Mesendoderm (in vitro differentiated cells): ENCODE results near the gene ARHGAP42.
A peak's percentile ranks its signal among the peaks of the same experiment; 100 is the strongest.

Source experiments
- DNase-seq: peaks from one replicate; pipeline ENCODE4 v3.0.0; 2013
- H2AK5ac ChIP-seq: 2 replicates; pipeline ENCODE4 v1.6.1; 2013; ENCODE audit warnings: low read length, inconsistent platforms
- H2BK120ac ChIP-seq: 2 replicates; pipeline ENCODE4 v1.6.1; 2013; ENCODE audit warnings: low read depth, mild to moderate bottlenecking, low read length, moderate library complexity, mixed read lengths
- H2BK15ac ChIP-seq: replicated peaks from 2 replicates; pipeline ENCODE4 v1.6.1; 2013; ENCODE audit warnings: low read depth, mild to moderate bottlenecking, moderate library complexity
- H2BK5ac ChIP-seq: 2 replicates; pipeline ENCODE4 v1.6.1; 2013; ENCODE audit warnings: low read length, inconsistent platforms
- H3K18ac ChIP-seq: 2 replicates; pipeline ENCODE4 v1.6.1; 2013; ENCODE audit warnings: mild to moderate bottlenecking, low read length, mixed read lengths
- H3K23ac ChIP-seq: one replicate; pipeline ENCODE4 v1.6.1; 2013; ENCODE audit warnings: low read length
- H3K27ac ChIP-seq: 2 replicates; pipeline ENCODE4 v1.5.1; 2013; ENCODE audit warnings: low read depth, mild to moderate bottlenecking, inconsistent platforms, low read length, moderate library complexity
- H3K27me3 ChIP-seq: 2 replicates; pipeline ENCODE4 v1.6.1; 2013; ENCODE audit warnings: low read length, control low read depth, mild to moderate bottlenecking, inconsistent platforms; ENCODE audit not compliant: insufficient read depth, poor library complexity
- H3K36me3 ChIP-seq: 2 replicates; pipeline ENCODE4 v1.6.1; 2013; ENCODE audit warnings: low read length, inconsistent platforms; ENCODE audit not compliant: control insufficient read depth, insufficient read depth
- H3K4ac ChIP-seq: one replicate; pipeline ENCODE4 v1.6.1; 2013; ENCODE audit warnings: low read depth, mild to moderate bottlenecking, low read length, moderate library complexity
- H3K4me1 ChIP-seq: 2 replicates; pipeline ENCODE4 v1.6.1; 2013; ENCODE audit warnings: low read depth, low read length, inconsistent platforms; ENCODE audit not compliant: control insufficient read depth
- H3K4me2 ChIP-seq: 2 replicates; pipeline ENCODE4 v1.6.1; 2013; ENCODE audit warnings: low read length
- H3K4me3 ChIP-seq: 2 replicates; pipeline ENCODE4 v1.5.1; 2013; ENCODE audit warnings: mild to moderate bottlenecking, low read length
- H3K56ac ChIP-seq: one replicate; pipeline ENCODE4 v1.6.1; 2013; ENCODE audit warnings: low read length
- H3K79me1 ChIP-seq: 2 replicates; pipeline ENCODE4 v1.6.1; 2013; ENCODE audit warnings: low read length, inconsistent platforms
- H3K79me2 ChIP-seq: 2 replicates; pipeline ENCODE4 v1.6.1; 2013; ENCODE audit warnings: mild to moderate bottlenecking, low read length; ENCODE audit not compliant: control insufficient read depth, insufficient read depth
- H3K9ac ChIP-seq: 2 replicates; pipeline ENCODE4 v1.6.1; 2013; ENCODE audit warnings: low read length, inconsistent platforms
- H4K5ac ChIP-seq: one replicate; pipeline ENCODE4 v1.6.1; 2013; ENCODE audit warnings: low read length
- H4K8ac ChIP-seq: one replicate; pipeline ENCODE4 v1.6.1; 2013; ENCODE audit warnings: low read depth, mild to moderate bottlenecking, control low read depth, low read length, moderate library complexity
- WGBS: extraction: QIAGEN DNeasy Blood & Tissue Kit; methylation state at CpG from one replicate; pipeline ENCODE4 v1.1.7; 2013; ENCODE audit warnings: low lambda C conversion rate, missing lambda C conversion rate; ENCODE audit not compliant: insufficient coverage; ENCODE audit errors: extremely low coverage; 5-methylcytosine and 5-hydroxymethylcytosine counted together

Gene ARHGAP42

DNA sequence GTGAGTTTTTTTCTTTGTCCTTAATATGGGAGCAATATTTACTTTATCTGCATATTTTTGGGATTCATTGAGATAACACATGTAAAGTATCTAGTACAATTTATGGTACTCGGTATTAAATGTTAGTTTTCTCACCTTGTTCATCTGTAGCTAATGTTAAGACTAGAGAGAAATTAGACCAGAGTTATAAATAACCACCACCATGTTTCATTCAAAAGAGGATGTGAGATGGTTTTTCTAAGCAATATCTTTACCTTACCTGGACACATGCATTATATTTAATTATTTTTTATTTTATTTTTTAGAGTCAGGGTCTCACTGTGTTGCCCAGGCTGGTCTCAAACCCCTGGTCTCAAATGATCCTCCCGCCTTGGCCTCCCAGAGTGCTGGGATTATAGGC, 18.4 kb downstream of the ARHGAP42 start:
- WGBS = no CpG with 5 or more reads among the region's 2 CpGs
- H3K4me3 ChIP-seq = no peak overlapping the region
- H4K5ac ChIP-seq = no peak overlapping the region
- peaks cover 9% of the 10 kb centered on the region for H3K79me1 ChIP-seq
- no peak overlapping the region for H3K23ac ChIP-seq
- no peak overlapping the region for H3K27ac ChIP-seq
- H2AK5ac ChIP-seq = no peak overlapping the region
- H3K56ac ChIP-seq = no peak overlapping the region
- DNase-seq = no peak
- H3K27me3 ChIP-seq = no peaks in the 10 kb centered on the region
- no peak overlapping the region for H3K4ac ChIP-seq
- H3K4me1 ChIP-seq = peaks cover 2% of the 10 kb centered on the region
- H4K8ac ChIP-seq = no peak overlapping the region
- no peak overlapping the region for H3K4me2 ChIP-seq
- no peak overlapping the region for H2BK5ac ChIP-seq
- no peak overlapping the region for H3K18ac ChIP-seq
- H2BK15ac ChIP-seq = no peak overlapping the region
- H3K9ac ChIP-seq = no peak overlapping the region
- H2BK120ac ChIP-seq = no peak overlapping the region
- H3K79me2 ChIP-seq = peaks cover 4% of the 10 kb centered on the region
- no peaks in the 10 kb centered on the region for H3K36me3 ChIP-seq

DNA sequence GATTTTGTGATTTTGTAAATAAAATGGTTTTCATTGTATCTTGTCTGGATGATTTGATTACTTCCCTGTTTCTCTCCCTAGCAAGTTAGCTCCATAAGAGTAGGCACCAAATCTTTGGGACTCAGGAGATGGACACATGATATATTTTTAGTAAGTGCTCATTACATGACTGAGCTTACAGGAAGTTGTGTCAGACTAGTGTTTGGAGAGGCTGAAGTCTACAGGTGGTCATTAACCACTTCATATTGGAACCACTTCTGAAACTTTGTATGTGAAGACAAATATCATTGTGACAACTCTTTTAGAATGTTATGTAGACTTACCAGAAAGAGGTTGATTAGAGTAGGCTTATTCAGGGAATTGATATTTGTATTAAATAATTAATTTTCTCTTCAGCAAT, 19.1 kb downstream of the ARHGAP42 start:
- Histone ChIP-seq H3K56ac (no peak overlapping the region), H3K4ac (no peak overlapping the region), H3K18ac (no peak overlapping the region), H3K23ac (no peak overlapping the region), H2BK5ac (no peak overlapping the region), H3K36me3 (no peaks in the 10 kb centered on the region), H2BK120ac (no peak overlapping the region), H4K5ac (no peak overlapping the region), H2BK15ac (no peak overlapping the region), H3K27me3 (no peaks in the 10 kb centered on the region), H3K4me3 (no peak overlapping the region), H3K4me2 (no peak overlapping the region), H3K27ac (no peak overlapping the region), H4K8ac (no peak overlapping the region), H3K79me1 (peaks cover 9% of the 10 kb centered on the region), H3K79me2 (peaks cover 3% of the 10 kb centered on the region), H3K4me1 (peaks cover 2% of the 10 kb centered on the region), H2AK5ac (no peak overlapping the region), H3K9ac (no peak overlapping the region)
- no peak for DNase-seq

DNA sequence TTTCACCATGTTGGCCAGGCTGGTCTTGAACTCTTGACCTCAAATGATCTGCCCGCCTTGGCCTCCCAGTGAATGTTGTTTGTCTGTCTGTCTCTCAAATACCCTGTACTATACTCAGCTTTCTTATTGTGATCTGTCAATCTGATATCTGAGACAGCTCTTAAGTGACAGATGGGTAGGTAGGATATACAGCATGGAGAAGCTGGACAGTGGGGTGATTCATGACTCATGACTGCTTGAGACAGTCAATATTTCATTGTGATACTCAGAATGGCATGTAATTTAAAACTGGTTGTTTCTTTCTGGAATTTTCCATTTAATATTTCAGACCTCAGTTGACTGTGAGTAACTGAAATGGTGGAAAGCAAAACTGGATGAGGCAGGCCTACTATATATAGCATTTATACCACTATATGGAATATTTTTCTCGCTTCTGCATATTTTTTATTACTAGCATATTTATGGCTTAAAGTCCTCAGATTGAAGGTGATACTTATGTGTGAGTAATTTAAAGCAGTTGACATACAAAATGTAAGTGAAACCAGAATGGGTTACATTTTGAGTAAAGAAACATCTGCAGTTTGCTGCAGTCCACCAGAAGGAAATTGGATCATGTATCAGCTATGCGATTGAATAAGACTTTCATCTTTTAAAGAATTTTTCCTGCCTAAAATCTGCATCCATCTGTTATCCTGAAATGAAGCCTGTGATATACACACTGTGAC, 22.3 kb downstream of the ARHGAP42 start:
- H4K8ac ChIP-seq = no peak overlapping the region
- no CpG with 5 or more reads among the region's 3 CpGs for WGBS
- H4K5ac ChIP-seq = no peak overlapping the region
- peaks cover 5% of the 10 kb centered on the region for H3K79me1 ChIP-seq
- H3K4me3 ChIP-seq = no peak overlapping the region
- H3K4ac ChIP-seq = no peak overlapping the region
- peaks cover 3% of the 10 kb centered on the region for H3K79me2 ChIP-seq
- DNase-seq = no peak
- H3K36me3 ChIP-seq = no peaks in the 10 kb centered on the region
- H2BK120ac ChIP-seq = no peak overlapping the region
- H3K18ac ChIP-seq = no peak overlapping the region
- no peak overlapping the region for H3K23ac ChIP-seq
- H3K56ac ChIP-seq = no peak overlapping the region
- no peaks in the 10 kb centered on the region for H3K27me3 ChIP-seq
- no peak overlapping the region for H2BK15ac ChIP-seq
- H3K4me1 ChIP-seq = no peaks in the 10 kb centered on the region
- no peak overlapping the region for H3K4me2 ChIP-seq
- H3K9ac ChIP-seq = no peak overlapping the region
- H2BK5ac ChIP-seq = no peak overlapping the region
- no peak overlapping the region for H3K27ac ChIP-seq
- no peak overlapping the region for H2AK5ac ChIP-seq

DNA sequence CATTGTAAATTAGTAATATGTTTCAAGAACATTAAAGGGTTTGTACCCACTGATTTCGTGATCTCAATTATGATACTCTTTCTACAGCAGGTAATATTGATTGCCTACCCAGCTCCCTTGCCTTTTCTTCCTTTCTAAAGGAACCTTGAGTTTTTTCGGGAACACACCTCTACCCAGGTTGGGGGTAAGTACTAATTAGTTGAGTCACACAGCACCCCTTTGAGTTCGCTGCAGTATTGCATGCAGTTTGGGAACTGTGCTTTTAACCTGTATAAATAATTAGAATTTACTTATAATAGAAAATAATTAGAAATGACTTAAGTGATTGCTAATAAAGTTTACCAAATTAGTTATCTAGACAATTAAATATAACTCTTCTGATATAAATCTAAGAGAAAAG, 24.9 kb downstream of the ARHGAP42 start:
- Histone ChIP-seq H3K27me3 (no peaks in the 10 kb centered on the region), H4K5ac (no peak overlapping the region), H3K9ac (no peak overlapping the region), H3K4me1 (no peaks in the 10 kb centered on the region), H3K36me3 (no peaks in the 10 kb centered on the region), H3K79me1 (peaks cover 5% of the 10 kb centered on the region), H3K23ac (no peak overlapping the region), H3K56ac (no peak overlapping the region), H2BK5ac (no peak overlapping the region), H3K18ac (no peak overlapping the region), H3K4me2 (no peak overlapping the region), H3K4me3 (no peak overlapping the region), H4K8ac (no peak overlapping the region), H2BK15ac (no peak overlapping the region), H3K27ac (no peak overlapping the region), H2BK120ac (no peak overlapping the region), H3K79me2 (peaks cover 5% of the 10 kb centered on the region), H2AK5ac (no peak overlapping the region), H3K4ac (no peak overlapping the region)
- WGBS = no CpG with 5 or more reads among the region's 3 CpGs
- no peak for DNase-seq

DNA sequence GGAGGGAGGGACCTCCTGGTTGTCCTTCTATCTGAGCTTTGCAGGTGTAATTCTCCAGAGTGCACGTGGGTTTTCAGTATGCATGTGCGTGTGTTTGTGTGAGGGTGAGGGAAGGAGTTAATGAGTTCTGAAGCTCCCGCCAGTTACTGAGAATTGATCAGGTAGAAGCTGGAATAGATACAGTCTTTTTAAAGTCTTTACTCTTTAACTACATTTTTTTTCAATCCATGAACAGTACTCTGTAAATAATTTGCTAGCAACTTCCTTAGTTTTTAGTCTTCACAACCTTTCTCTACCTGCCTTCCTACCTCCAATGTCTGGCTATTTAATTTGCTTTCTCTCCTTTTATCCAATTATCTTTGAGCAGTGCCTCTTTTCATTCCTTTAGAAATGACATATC, 25.5 kb downstream of the ARHGAP42 start:
- Histone ChIP-seq H3K4me3 (no peak overlapping the region), H3K18ac (no peak overlapping the region), H2AK5ac (no peak overlapping the region), H3K79me1 (peaks cover 3% of the 10 kb centered on the region), H3K4me2 (no peak overlapping the region), H2BK15ac (no peak overlapping the region), H3K27me3 (no peaks in the 10 kb centered on the region), H2BK120ac (no peak overlapping the region), H4K8ac (no peak overlapping the region), H4K5ac (no peak overlapping the region), H2BK5ac (no peak overlapping the region), H3K36me3 (no peaks in the 10 kb centered on the region), H3K4ac (no peak overlapping the region), H3K4me1 (no peaks in the 10 kb centered on the region), H3K9ac (no peak overlapping the region), H3K79me2 (peaks cover 3% of the 10 kb centered on the region), H3K56ac (no peak overlapping the region), H3K23ac (no peak overlapping the region), H3K27ac (no peak overlapping the region)
- no CpG with 5 or more reads among the region's 3 CpGs for WGBS
- no peak for DNase-seq

DNA sequence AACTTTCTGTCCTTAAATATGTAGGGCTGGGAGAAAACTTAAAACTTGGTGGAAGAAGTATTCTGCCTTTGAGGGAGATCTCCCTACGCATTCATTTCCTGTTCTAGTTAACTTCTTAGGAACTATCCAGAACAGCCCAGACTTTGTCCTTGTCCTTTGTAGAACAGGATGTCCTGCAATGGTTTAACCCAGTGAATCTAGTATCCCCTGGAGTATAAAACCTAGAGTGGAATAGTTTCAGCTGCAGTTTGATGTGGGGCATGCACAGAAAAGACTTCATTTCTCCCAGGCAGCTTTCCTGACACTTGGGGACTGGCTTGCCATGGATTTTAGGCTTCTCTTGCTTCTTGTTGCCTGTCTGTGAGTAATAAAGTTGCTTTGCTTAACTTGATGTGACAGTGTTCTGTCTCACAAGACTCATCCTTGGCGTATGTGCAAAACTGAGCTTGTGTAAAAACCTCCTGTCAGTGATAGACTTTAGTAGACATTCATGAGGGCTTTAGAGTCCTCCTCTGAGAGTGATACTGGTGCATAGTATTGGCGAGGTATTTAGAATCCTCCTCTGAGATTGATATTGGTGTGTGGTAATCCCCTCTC, 28.2 kb downstream of the ARHGAP42 start:
- Histone ChIP-seq H3K18ac (peak overlapping the region; percentile 72), H3K4me2 (no peak overlapping the region), H3K79me2 (peaks cover 2% of the 10 kb centered on the region), H3K23ac (no peak overlapping the region), H3K4me1 (no peaks in the 10 kb centered on the region), H3K56ac (no peak overlapping the region), H4K8ac (no peak overlapping the region), H3K4me3 (no peak overlapping the region), H3K4ac (no peak overlapping the region), H3K27ac (no peak overlapping the region), H3K9ac (no peak overlapping the region), H2BK5ac (no peak overlapping the region), H3K79me1 (peaks cover 2% of the 10 kb centered on the region), H2BK15ac (no peak overlapping the region), H4K5ac (no peak overlapping the region), H3K27me3 (no peaks in the 10 kb centered on the region), H3K36me3 (no peaks in the 10 kb centered on the region), H2BK120ac (no peak overlapping the region), H2AK5ac (no peak overlapping the region)
- WGBS = no CpG with 5 or more reads among the region's 3 CpGs
- DNase-seq = no peak
